OCI-LY3 (cell line): Measurements from ENCODE around the gene TUBB4B.

Experiments
- H2AFZ ChIP-seq: fragments of 200-600, 300-600 bp; shearing (Covaris generic); 2 replicates; pipeline ENCODE4 v1.6.0; 2014; ENCODE audit warnings: antibody characterized with exemption, low read depth, low read length
- H3K27ac ChIP-seq: fragments of 200-600, 300-600 bp; sonication (generic); 2 replicates; pipeline ENCODE4 v1.5.1; 2014; ENCODE audit warnings: mild to moderate bottlenecking, low read length, moderate library complexity, mixed read lengths
- H3K27me3 ChIP-seq: fragments of 200-600, 300-600 bp; sonication (generic); 2 replicates; pipeline ENCODE4 v1.6.1; 2014; ENCODE audit warnings: low read depth, low read length, mixed read lengths
- H3K36me3 ChIP-seq: fragments of 200-600, 300-600 bp; sonication (generic); replicated peaks from 2 replicates; pipeline ENCODE3; 2014; ENCODE audit warnings: low read depth, low read length, mixed read lengths
- H3K4me1 ChIP-seq: fragments of 300-600, 200-600 bp; sonication (generic); 2 replicates; pipeline ENCODE4 v1.6.1; 2014; ENCODE audit warnings: low read length, mixed read lengths
- H3K4me2 ChIP-seq: fragments of 200-600, 300-600 bp; sonication (generic); 2 replicates; pipeline ENCODE4 v1.6.1; 2014; ENCODE audit warnings: low read length, mixed read lengths
- H3K4me3 ChIP-seq: fragments of 300-600, 200-600 bp; sonication (generic); 2 replicates; pipeline ENCODE4 v1.5.1; 2014; ENCODE audit warnings: antibody characterized with exemption, mild to moderate bottlenecking, low read length, moderate library complexity
- H3K79me2 ChIP-seq: fragments of 300-600, 200-600 bp; shearing (Covaris generic); 2 replicates; pipeline ENCODE4 v1.6.1; 2014; ENCODE audit warnings: mild to moderate bottlenecking, low read length, mixed read lengths
- H3K9ac ChIP-seq: fragments of 300-600, 200-600 bp; shearing (Covaris generic); 2 replicates; pipeline ENCODE4 v1.6.0; 2014; ENCODE audit warnings: mild to moderate bottlenecking, low read length, moderate library complexity
- H3K9me3 ChIP-seq: fragments of 200-600, 300-600 bp; shearing (Covaris generic); 2 replicates; pipeline ENCODE4 v1.6.1; 2014; ENCODE audit warnings: low read length, mixed read lengths; ENCODE audit not compliant: insufficient read depth
- H4K20me1 ChIP-seq: fragments of 200-600, 300-600 bp; sonication (generic); 2 replicates; pipeline ENCODE4 v1.6.1; 2016; ENCODE audit warnings: low read length, mixed read lengths; ENCODE audit not compliant: insufficient read depth
- CTCF ChIP-seq: fragments of 200-600, 300-600 bp; sonication (generic); IDR thresholded peaks from 2 replicates; pipeline ENCODE4 v1.5.1; 2014; ENCODE audit warnings: antibody characterized with exemption, low read length, low read depth
- EZH2phosphoT487 ChIP-seq: fragments of 200-600 bp; shearing (Covaris generic); IDR thresholded peaks from 2 replicates; pipeline ENCODE4 v1.6.1; 2018; ENCODE audit warnings: antibody characterized with exemption, mixed run types, low read depth

The TUBB4B gene

GRCh38 chr9:137193771-137194170 is 47.3 kb upstream of the TUBB4B start:
- H3K4me2 ChIP-seq, result no peak overlapping the region
- H2AFZ ChIP-seq, result no peak overlapping the region
- peaks cover 20% of the 10 kb centered on the region for H3K79me2 ChIP-seq
- no peak for TF ChIP-seq EZH2phosphoT487
- no peak for TF ChIP-seq CTCF
- H4K20me1 ChIP-seq, result no peaks in the 10 kb centered on the region
- H3K9ac ChIP-seq, result no peak overlapping the region
- H3K4me1 ChIP-seq, result peaks cover 8% of the 10 kb centered on the region
- no peak overlapping the region for H3K27ac ChIP-seq
- peaks cover 6% of the 10 kb centered on the region for H3K36me3 ChIP-seq
- no peaks in the 10 kb centered on the region for H3K9me3 ChIP-seq
- H3K27me3 ChIP-seq, result no peaks in the 10 kb centered on the region
- no peak overlapping the region for H3K4me3 ChIP-seq

- Histone ChIP-seq H4K20me1 (no peaks in the 10 kb centered on the region), H3K4me3 (no peak overlapping the region), H3K27me3 (no peaks in the 10 kb centered on the region), H3K36me3 (peaks cover 6% of the 10 kb centered on the region), H3K79me2 (peaks cover 14% of the 10 kb centered on the region), H3K4me2 (no peak overlapping the region), H3K9ac (no peak overlapping the region), H3K27ac (no peak overlapping the region), H2AFZ (no peak overlapping the region), H3K4me1 (peaks cover 9% of the 10 kb centered on the region), H3K9me3 (no peaks in the 10 kb centered on the region)
- TF ChIP-seq EZH2phosphoT487 (no peak), CTCF (no peak)
Observed at GRCh38 chr9:137194388-137194787, 46.7 kb upstream of the TUBB4B start.

- H3K4me1 ChIP-seq, result peaks cover 8% of the 10 kb centered on the region
- no peaks in the 10 kb centered on the region for H3K27me3 ChIP-seq
- peaks cover 6% of the 10 kb centered on the region for H3K36me3 ChIP-seq
- H3K9me3 ChIP-seq, result no peaks in the 10 kb centered on the region
- TF ChIP-seq CTCF (no peak), EZH2phosphoT487 (no peak)
- H3K4me2 ChIP-seq, result no peak overlapping the region
- H3K4me3 ChIP-seq, result no peak overlapping the region
- H2AFZ ChIP-seq, result no peak overlapping the region
- H3K27ac ChIP-seq, result no peak overlapping the region
- H4K20me1 ChIP-seq, result no peaks in the 10 kb centered on the region
- no peak overlapping the region for H3K9ac ChIP-seq
- peaks cover 9% of the 10 kb centered on the region for H3K79me2 ChIP-seq
Observed at GRCh38 chr9:137194909-137195308, 46.2 kb upstream of the TUBB4B start.

GRCh38 chr9:137195525-137196220 is 45.4 kb upstream of the TUBB4B start:
- no peaks in the 10 kb centered on the region for H3K27me3 ChIP-seq
- H3K9me3 ChIP-seq, result no peaks in the 10 kb centered on the region
- H3K4me1 ChIP-seq, result peaks cover 5% of the 10 kb centered on the region
- no peak overlapping the region for H2AFZ ChIP-seq
- no peak overlapping the region for H3K4me2 ChIP-seq
- peaks cover 2% of the 10 kb centered on the region for H3K36me3 ChIP-seq
- no peaks in the 10 kb centered on the region for H4K20me1 ChIP-seq
- no peak for TF ChIP-seq EZH2phosphoT487
- TF ChIP-seq CTCF, result no peak
- H3K9ac ChIP-seq, result no peak overlapping the region
- no peak overlapping the region for H3K27ac ChIP-seq
- peaks cover 3% of the 10 kb centered on the region; the same call in 1 of the 2 replicates for H3K79me2 ChIP-seq
- H3K4me3 ChIP-seq, result no peak overlapping the region
